Islet of Langerhans (tissue), 1 donor: Measurements from ENCODE around the gene GLP1R.

Experiments
- FAIRE-seq: peaks from one replicate; lab custom pipeline; 2011; peaks lifted over from hg19 to GRCh38; lab: Jason Lieb, UNC

The GLP1R gene

GRCh38 chr6:39063526-39063925, 14.9 kb downstream of the GLP1R start:
- FAIRE-seq: no peak

DNA sequence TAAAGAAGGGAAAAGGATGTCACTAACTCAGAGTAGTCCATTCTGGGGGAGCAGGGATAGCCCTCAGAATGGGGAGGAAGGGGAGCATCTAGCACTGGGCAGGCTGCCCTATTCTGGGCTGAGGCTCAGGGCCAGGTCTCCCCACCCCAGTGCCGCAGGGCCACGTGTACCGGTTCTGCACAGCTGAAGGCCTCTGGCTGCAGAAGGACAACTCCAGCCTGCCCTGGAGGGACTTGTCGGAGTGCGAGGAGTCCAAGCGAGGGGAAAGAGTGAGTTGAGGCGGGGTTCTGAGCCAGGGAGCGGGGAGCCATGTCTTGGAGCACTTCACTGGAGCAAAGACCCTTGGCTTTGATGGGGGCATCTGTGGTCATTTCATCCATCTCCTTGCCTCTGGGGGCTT, 17.0 kb downstream of the GLP1R start:
- FAIRE-seq: no peak

DNA sequence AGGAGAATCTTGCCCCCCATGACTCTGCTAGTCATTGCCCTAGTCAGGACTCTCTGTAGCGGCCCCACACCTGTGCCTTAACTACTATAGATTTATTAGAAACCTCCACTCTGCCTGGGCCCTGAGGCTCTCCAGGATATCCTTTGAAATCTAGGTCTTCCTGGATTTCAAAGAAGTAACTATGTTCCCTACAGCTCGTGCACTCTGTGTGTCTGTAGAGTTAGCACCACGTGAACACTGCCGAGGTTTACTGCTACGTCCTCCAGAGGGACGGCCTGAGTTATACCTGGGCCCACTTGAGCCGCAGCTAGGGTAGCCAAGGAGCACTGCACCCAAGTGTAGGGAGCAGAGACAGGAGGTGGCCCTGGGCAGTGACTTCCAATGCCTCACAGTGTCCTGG, 19.8 kb downstream of the GLP1R start:
- no peak for FAIRE-seq

- FAIRE-seq: no peak
Measured at GRCh38 chr6:39072830-39073229, 24.2 kb downstream of the GLP1R start.

GRCh38 chr6:39073471-39074355, 25.1 kb downstream of the GLP1R start:
- FAIRE-seq: no peak

DNA sequence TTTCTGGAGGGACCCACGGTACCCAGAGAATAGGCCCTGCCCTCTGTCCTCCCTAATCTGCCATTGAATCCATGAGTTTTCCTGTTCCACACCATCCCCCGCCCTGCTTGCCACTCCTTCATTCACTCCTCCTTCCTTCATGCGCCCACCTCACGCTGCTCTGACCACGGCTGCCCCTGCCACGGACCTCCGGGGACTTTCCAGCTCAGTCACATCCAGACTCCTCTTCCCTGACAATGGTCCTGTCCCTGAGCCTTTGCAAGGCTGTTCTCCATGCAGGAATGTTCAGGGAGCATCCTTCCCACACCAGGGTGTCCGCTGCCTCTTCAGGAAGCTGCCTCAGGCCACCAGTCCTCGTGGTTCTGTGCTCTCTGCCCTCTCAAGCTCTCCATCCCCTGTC, 25.9 kb downstream of the GLP1R start:
- FAIRE-seq: no peak

GRCh38 chr6:39075010-39075686, 26.6 kb downstream of the GLP1R start:
- no peak for FAIRE-seq

- peak; percentile 87 for FAIRE-seq
Measured at GRCh38 chr6:39075807-39076622, 27.4 kb downstream of the GLP1R start.

DNA sequence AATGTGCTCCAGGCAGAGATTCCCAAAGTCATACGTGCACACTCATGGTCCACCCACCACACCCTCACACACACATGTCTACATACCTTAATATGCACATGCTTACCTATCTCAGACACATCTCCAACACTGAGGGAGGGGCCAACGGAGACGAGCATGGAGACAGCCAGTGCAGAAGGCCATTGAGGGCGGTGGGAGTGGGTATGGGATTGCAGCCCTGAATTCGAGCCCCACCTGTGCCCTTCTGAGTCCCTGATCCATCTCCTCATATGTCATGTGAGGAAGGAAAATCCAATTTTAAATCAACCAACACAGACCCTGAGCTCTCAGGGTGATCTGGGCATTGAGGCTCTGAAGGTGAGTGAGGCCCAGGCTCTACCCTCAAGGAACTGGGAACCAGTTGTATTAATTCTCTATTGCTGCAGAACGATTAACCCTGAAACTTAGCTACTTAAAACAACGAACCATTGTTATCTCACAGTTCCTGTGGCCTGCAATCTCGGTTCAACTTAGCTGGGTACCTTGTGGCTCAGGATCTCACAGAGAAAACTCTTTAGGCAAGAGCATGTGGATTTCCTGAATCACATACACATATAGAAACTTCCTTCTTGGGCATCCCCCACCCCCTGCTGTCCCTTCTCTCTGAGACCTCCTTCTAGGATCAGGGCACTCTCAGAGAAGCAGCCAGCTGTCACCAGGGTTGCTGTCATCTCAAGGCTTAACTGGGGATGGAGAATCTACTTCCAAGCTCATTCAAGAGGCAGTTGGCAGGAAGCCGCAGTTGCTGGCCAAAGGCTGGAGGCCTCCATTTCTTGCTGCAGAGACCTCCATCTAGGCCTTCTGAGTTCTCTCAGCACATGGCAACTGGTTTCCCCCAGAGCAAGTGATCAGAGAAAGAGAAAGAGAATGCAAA, 28.3 kb downstream of the GLP1R start:
- no peak for FAIRE-seq

GRCh38 chr6:39077882-39078594, 29.5 kb downstream of the GLP1R start:
- no peak for FAIRE-seq

- no peak for FAIRE-seq
Measured at GRCh38 chr6:39078695-39079094, 30.1 kb downstream of the GLP1R start.

DNA sequence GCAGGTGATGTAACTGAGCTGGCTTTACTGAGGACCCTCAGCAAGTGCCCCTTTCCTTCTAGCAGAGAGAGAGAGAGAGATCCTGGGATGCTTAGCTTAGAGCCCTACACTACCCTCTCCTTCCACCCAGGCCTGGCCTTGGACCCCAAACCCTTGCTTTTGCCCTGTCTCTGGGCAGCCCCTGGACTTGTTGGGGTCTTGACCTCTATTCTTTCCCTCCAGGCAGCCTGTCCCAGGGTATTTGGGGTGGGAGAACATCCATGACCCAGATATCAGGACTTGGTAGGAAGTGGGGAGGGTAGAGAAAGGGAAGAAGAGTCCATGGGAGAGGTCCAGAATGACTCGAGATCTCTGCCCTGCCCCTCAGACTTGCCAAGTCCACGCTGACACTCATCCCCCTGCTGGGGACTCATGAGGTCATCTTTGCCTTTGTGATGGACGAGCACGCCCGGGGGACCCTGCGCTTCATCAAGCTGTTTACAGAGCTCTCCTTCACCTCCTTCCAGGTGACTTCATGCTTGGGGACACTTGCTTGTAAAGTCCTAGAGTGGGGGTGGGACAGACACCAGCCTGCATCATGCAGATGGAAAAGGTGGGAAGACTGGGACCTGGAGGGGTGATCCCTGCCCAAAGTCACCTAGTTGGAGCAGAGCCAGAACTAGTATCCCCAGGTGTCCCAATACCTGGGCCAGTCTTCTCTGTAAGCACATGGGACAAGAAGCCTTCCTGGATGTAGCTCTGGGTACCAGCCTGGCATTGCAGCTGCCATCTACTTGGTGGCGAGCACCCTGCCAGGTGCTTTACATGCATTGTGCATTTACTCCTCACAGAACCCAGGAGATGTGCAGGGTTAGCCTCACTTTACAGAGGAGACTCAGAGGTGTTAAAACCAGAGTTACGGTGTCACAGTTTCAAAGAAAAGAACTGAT, 30.9 kb downstream of the GLP1R start:
- FAIRE-seq: no peak

- FAIRE-seq: no peak
Measured at GRCh38 chr6:39080246-39080875, 31.8 kb downstream of the GLP1R start.

GRCh38 chr6:39082310-39082709, 33.7 kb downstream of the GLP1R start:
- no peak for FAIRE-seq

GRCh38 chr6:39083231-39083634, 34.7 kb downstream of the GLP1R start:
- no peak for FAIRE-seq

DNA sequence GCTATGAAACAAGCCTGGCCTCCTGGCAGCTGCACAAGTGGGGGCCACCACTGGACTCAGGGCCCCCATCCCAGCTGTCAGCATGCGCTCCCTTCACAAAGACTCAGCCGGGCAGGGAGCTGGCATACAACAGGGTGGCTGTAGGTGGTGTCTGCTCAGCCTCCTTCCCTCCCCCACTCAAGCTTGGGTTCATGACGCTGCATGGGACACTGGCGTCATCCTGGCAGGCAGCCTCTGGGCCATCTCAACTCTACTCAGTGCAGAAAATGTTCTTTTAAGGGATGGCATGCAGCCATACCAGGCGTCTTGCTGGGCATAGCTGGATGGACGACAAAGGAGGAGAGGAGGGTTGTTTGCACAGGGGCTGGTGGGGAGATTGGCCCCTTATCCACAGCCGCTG, 35.9 kb downstream of the GLP1R start:
- FAIRE-seq: no peak

DNA sequence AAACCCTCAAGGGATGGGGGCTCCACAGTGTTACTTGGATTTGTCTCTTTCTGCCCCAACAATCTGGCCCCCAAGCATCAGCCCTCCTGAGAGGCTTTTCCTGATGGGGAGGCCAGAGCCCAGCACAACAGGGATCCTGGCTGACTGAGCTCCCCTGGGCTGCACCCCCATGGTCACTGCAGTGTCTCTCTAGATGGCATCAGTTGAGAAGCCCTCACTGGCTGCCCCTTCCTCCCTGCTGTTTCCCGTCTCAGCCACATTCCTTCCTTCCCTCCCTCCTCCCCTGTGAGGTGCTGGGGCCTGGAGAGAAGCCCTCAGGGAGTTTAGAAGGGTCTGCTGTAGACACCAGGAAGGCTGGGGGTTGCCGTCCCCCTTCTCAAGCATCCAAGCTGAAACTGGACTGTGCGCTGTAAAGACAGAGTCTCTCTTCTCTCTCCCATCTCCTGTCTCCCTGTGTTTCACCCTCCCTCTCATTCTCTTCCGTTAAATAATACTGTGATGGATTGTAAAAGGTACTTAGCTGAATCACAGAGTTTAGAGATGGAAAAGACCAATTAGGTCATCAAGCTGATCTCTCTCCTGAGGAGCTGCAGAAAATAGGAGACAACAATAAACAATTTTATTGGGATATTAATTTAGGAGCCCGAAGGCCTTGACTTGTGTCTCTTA, 36.7 kb downstream of the GLP1R start:
- no peak for FAIRE-seq

DNA sequence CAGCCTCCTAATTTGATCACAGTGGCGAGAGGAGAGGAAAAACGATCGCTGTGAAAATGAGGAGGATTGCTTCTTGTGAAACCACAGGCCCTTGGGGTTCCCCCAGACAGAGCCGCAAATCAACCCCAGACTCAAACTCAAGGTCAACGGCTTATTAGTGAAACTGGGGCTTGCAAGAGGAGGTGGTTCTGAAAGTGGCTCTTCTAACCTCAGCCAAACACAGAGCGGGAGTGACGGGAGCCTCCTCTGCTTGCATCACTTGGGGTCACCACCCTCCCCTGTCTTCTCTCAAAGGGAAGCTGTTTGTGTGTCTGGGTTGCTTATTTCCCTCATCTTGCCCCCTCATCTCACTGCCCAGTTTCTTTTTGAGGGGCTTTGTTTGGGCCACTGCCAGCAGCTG, 37.7 kb downstream of the GLP1R start:
- no peak for FAIRE-seq

- no peak for FAIRE-seq
Measured at GRCh38 chr6:39086711-39087110, 38.1 kb downstream of the GLP1R start.
